Muscle layer of colon (tissue), 2 donors: ENCODE measurements around the gene SUOX.
A peak's percentile ranks its signal among the peaks of the same experiment; 100 is the strongest.
"Not testable (repeated sequence)": the region's sequence is repeated elsewhere in the genome, so short reads cannot be mapped to it uniquely, and the experiment has no call there.

Experiments used
- H3K27ac ChIP-seq: one replicate; pipeline ENCODE4 v1.7.0; 2013; ENCODE audit warnings: low read depth, mild to moderate bottlenecking, low read length, moderate library complexity
- H3K27me3 ChIP-seq, 2 donors: one replicate each; pipeline ENCODE4 v1.7.0; 2013; ENCODE audit warnings: low read length in 2 of 2, mild to moderate bottlenecking in 2 of 2; ENCODE audit not compliant: insufficient read depth in 2 of 2, control insufficient read depth in 1 of 2
- H3K36me3 ChIP-seq: one replicate; pipeline ENCODE4 v1.7.0; 2013; ENCODE audit warnings: mild to moderate bottlenecking, low read length; ENCODE audit not compliant: insufficient read depth
- H3K4me1 ChIP-seq: one replicate; pipeline ENCODE4 v1.7.0; 2013; ENCODE audit warnings: mild to moderate bottlenecking, low read length; ENCODE audit not compliant: insufficient read depth
- H3K4me3 ChIP-seq, 2 donors: one replicate each; pipeline ENCODE4 v1.7.0; 2013; ENCODE audit warnings: low read length in 2 of 2, low read depth in 1 of 2, mild to moderate bottlenecking in 1 of 2, moderate library complexity in 1 of 2
- H3K9ac ChIP-seq: one replicate; pipeline ENCODE4 v1.7.0; 2013; ENCODE audit warnings: low read length
- H3K9me3 ChIP-seq: one replicate; pipeline ENCODE4 v1.7.0; 2013; ENCODE audit warnings: mild to moderate bottlenecking, low read length
- donor health status: abdominal sarcoma.
- donor health status: Adenocarcinoma of cecum.

Gene SUOX

GRCh38 chr12:55972042-55972441 lies 25.0 kb upstream of the SUOX start:
- Histone ChIP-seq H3K4me3 (no peak overlapping the region), H3K27ac (peak overlapping the region; percentile 89), H3K9ac (no peak overlapping the region), H3K9me3 (no peaks in the 10 kb centered on the region), H3K36me3 (no peaks in the 10 kb centered on the region), H3K27me3 (no peaks in the 10 kb centered on the region), H3K4me1 (peaks cover 36% of the 10 kb centered on the region)

- Histone ChIP-seq H3K9me3 (no peaks in the 10 kb centered on the region), H3K4me1 (peaks cover 36% of the 10 kb centered on the region), H3K36me3 (no peaks in the 10 kb centered on the region), H3K9ac (peak overlapping the region; percentile 90), H3K27ac (peak overlapping the region; percentile 89), H3K4me3 (peak overlapping the region in 1 of 2 donors; percentile 78), H3K27me3 (no peaks in the 10 kb centered on the region)
These were observed 24.6 kb upstream of the SUOX start for GRCh38 chr12:55972456-55972855.

- Histone ChIP-seq H3K36me3 (no peaks in the 10 kb centered on the region), H3K4me3 (peak overlapping the region; percentile 75 to 78), H3K27ac (peak overlapping the region; percentile 89), H3K9ac (peak overlapping the region; percentile 90), H3K9me3 (no peaks in the 10 kb centered on the region), H3K27me3 (no peaks in the 10 kb centered on the region), H3K4me1 (peaks cover 37% of the 10 kb centered on the region)
These were observed 24.0 kb upstream of the SUOX start for GRCh38 chr12:55972911-55973598.

DNA sequence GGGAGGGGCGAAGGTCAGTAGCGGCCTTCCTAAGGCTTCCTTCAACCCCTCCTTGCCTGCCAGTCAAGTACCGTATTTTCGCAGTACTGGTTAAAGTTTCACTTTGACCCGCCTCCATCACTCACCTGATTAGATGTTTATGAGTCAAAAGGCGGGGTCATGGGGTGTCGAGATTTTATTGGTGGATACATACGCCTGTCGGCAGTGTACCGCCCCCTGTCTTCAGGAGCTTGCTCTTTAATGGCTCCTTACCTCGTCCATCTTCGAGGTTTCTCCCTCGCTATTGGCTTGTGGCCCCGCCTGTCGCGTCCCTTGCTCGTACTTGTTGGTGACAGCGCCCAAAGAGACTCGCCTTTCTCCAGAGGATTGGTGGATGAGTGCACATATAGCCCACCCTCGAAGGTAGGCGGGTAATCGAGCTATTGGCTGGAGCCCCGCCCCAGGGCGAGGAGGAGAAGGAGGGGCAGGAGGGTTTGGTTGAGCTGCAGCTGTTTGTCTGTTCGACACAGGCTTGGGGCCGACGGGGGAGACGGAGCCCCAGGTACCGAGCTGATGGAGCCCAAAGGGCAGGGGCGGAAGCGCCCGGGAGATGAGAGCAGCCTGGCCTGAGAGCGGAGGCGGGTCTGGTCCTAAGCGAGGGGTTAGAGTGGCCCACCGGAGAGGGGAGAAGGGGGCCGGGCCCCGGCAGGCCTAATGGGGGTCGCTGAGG lies 23.3 kb upstream of the SUOX start, which contains the start of gene RAB5B:
Gene RAB5B (plus strand): TSS at position 480 of the 709 bp plus-strand sequence. CDS start 12,883 bp downstream, outside the sequence.
- peaks cover 37% of the 10 kb centered on the region for H3K4me1 ChIP-seq
- H3K27me3 ChIP-seq, result no peaks in the 10 kb centered on the region
- H3K27ac ChIP-seq, result peak within 1 kb of the TSS; percentile 89
- peak within 1 kb of the TSS; percentile 75 to 90 for H3K4me3 ChIP-seq
- H3K9ac ChIP-seq, result peak within 1 kb of the TSS; percentile 90
- no peaks in the 10 kb centered on the region for H3K9me3 ChIP-seq
- H3K36me3 ChIP-seq, result no peaks in the 10 kb centered on the region

DNA sequence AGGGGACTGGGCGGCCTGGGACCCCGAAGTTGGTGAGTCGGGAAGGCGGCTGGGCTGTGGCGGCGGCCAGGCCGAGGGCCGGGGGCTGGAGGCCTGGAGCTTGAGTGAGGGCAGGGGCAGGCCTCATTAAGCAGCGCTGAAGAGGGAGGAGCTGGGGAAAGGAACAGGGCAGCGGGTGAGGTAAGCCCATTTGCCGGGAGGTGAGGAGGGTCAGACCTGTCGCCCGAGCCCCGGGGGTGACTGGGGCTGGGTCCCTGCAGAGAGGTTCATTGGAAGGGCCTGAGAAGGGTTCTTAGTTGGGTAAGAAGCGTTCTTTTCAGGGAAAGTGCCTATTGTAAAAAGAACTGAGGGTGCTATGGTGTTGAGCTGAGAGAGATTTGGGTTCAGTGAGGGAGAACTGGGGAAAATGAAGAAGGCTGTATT lies 22.8 kb upstream of the SUOX start:
- peak overlapping the region; percentile 62 to 90 for H3K4me3 ChIP-seq
- H3K27me3 ChIP-seq, result no peaks in the 10 kb centered on the region
- peaks cover 37% of the 10 kb centered on the region for H3K4me1 ChIP-seq
- no peaks in the 10 kb centered on the region for H3K36me3 ChIP-seq
- H3K27ac ChIP-seq, result peak overlapping the region; percentile 77
- H3K9ac ChIP-seq, result peak overlapping the region; percentile 80
- H3K9me3 ChIP-seq, result no peaks in the 10 kb centered on the region

GRCh38 chr12:55978393-55978792 lies 18.7 kb upstream of the SUOX start:
- Histone ChIP-seq H3K27ac (no peak overlapping the region), H3K9me3 (no peaks in the 10 kb centered on the region), H3K4me1 (peaks cover 27% of the 10 kb centered on the region), H3K4me3 (no peak overlapping the region), H3K27me3 (no peaks in the 10 kb centered on the region), H3K36me3 (peaks cover 8% of the 10 kb centered on the region), H3K9ac (no peak overlapping the region)

- Histone ChIP-seq H3K4me3 (no peak overlapping the region), H3K4me1 (peaks cover 27% of the 10 kb centered on the region), H3K36me3 (peaks cover 15% of the 10 kb centered on the region), H3K27me3 (no peaks in the 10 kb centered on the region), H3K9me3 (no peaks in the 10 kb centered on the region), H3K9ac (no peak overlapping the region), H3K27ac (no peak overlapping the region)
These were observed 18.0 kb upstream of the SUOX start for GRCh38 chr12:55979069-55979468.

DNA sequence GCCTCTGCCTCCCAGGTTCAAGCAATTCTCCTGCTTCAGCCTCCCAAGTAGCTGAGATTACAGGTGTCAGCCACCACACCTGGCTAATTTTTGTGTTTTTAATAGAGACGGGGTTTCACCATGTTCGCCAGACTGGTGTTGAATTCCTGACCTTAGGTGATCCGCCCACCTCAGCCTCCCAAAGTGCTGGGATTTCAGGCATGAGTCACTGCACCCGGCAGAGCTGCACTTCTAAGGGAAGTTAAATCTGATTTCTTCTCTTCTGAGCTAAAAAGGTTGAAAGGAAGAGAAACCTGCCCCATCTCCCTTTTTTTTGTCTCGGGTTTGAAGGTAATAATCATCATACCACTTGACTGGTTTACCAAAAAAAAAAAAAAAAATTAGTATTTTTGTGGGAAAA lies 15.2 kb upstream of the SUOX start:
- not testable (repeated sequence) for H3K9me3 ChIP-seq, H3K27me3 ChIP-seq, H3K4me3 ChIP-seq, H3K27ac ChIP-seq, H3K9ac ChIP-seq
- Histone ChIP-seq H3K4me1 (peaks cover 10% of the 10 kb centered on the region), H3K36me3 (peaks cover 30% of the 10 kb centered on the region)

DNA sequence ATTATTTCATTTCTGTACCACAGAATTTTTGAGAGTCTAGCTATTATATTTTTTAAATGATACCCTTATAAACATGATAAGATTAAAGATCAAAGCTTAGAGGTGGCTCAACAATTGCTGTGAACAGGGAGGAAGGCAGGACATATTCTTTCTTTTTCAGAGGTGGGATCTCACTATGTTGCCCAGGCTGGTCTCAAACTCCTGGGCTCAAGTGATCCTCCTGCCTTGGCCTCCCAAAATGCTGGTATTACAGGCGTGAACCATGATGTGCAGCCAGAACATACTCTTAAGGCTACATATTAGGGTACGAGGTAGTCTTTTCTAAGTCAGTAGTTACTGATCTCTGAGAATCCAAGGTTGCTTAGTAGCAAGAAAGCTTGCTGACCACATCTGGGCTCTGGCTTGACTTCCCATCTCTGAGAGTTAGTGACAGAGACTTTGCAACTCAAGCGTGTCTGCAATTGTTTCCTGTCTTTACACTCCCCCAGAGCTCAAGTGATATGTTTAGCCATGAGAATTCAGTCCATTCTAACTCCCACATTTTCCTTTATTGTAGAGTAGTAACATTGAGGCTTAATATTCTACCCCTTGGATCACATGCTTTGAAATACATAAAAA lies 14.6 kb upstream of the SUOX start:
- peaks cover 30% of the 10 kb centered on the region for H3K36me3 ChIP-seq
- H3K9me3 ChIP-seq, result no peaks in the 10 kb centered on the region
- no peak overlapping the region for H3K4me3 ChIP-seq
- peaks cover 5% of the 10 kb centered on the region for H3K4me1 ChIP-seq
- H3K9ac ChIP-seq, result no peak overlapping the region
- H3K27ac ChIP-seq, result no peak overlapping the region
- H3K27me3 ChIP-seq, result no peaks in the 10 kb centered on the region

DNA sequence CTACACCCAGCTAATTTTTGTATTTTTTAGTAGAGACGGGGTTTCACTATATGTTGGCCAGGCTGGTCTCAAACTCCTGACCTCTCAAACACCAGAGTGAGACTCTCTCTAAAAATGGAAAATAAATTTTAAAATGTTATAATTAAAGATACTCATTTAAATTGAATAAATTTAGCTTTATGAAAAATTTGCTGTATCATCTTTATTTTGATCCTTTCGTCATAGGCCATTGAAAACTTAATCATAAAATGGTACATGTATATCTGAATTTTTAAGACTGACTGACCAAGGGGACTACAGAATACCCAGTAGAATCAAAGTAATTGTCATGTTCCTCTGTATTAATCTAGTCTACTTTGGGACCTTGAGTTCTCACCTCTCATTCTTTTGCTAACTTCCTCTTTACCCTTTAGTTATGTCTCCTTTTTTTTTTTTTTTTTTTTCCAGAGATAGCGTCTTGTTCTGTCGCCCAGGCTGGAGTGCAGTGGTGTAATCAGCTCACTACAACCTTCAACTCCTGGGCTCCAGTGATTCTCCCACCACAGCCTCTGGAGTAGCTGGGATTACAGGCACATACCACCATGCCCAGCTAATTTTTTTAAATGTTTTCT lies 13.7 kb upstream of the SUOX start:
- no peak overlapping the region for H3K4me3 ChIP-seq
- no peaks in the 10 kb centered on the region for H3K4me1 ChIP-seq
- no peak overlapping the region for H3K27ac ChIP-seq

GRCh38 chr12:55984861-55985260 lies 12.2 kb upstream of the SUOX start:
- no peak overlapping the region for H3K27ac ChIP-seq
- H3K4me1 ChIP-seq, result no peaks in the 10 kb centered on the region
- H3K9me3 ChIP-seq, result no peaks in the 10 kb centered on the region
- H3K36me3 ChIP-seq, result peaks cover 38% of the 10 kb centered on the region
- H3K27me3 ChIP-seq, result no peaks in the 10 kb centered on the region
- H3K9ac ChIP-seq, result no peak overlapping the region
- H3K4me3 ChIP-seq, result no peak overlapping the region

More for the DNA sequence above, 13.7 kb upstream of the SUOX start:
- Histone ChIP-seq H3K9me3 (no peaks in the 10 kb centered on the region), H3K27me3 (no peaks in the 10 kb centered on the region), H3K9ac (no peak overlapping the region), H3K36me3 (peaks cover 30% of the 10 kb centered on the region)
